T-cell (primary cell): ENCODE data around the gene NR1H2. TPM values are rescaled to one million over a fixed set of nuclear protein-coding genes. Genes with fewer than 3 reads are reported as not detected.
A peak's percentile ranks its signal among the peaks of the same experiment; 100 is the strongest.

Experiments used
- ATAC-seq, 4 experiments: fragments of 200-7000 bp in 3 of 4; fragments of 150-1000 bp in 1 of 4; cut with Tn5 transposase; replicated peaks in 1 of 4; 1 replicate in 3 of 4; 2 replicates in 1 of 4; pipeline ENCODE4 v1.10.0; 2021; ENCODE audit warnings: moderate library complexity in 3 of 4, mild to moderate bottlenecking in 2 of 4, moderate number of reproducible peaks in 1 of 4
- CTCF ChIA-PET, 2 donors: fragments of 300-600 bp; sonication (Branson Sonifier 250); formaldehyde crosslinking; loops; one replicate each; lab custom pipeline; 2022; ENCODE audit warnings: antibody characterized with exemption in 2 of 2; lab: Charles Lee
- POLR2A ChIA-PET, 2 donors: fragments of 300-600 bp; sonication (Branson Sonifier 250); formaldehyde crosslinking; loops; one replicate each; lab custom pipeline; 2022; ENCODE audit warnings: antibody characterized with exemption in 2 of 2; lab: Charles Lee
- DNase-seq, 35 experiments: peaks; one replicate each; pipeline versions ENCODE4 v3.0.0 to v3.0.0-alpha.2; 2013 to 2023
- H3K27ac ChIP-seq: one replicate; pipeline ENCODE4 v1.5.1; 2013; ENCODE audit warnings: low read length
- H3K27me3 ChIP-seq, 2 experiments: replicated peaks in 1 of 2; 1 replicate in 1 of 2; 2 replicates in 1 of 2; pipeline versions ENCODE4 v1.6.1 to v1.7.0; 2013; ENCODE audit warnings: low read length in 1 of 2, mixed read lengths in 1 of 2; ENCODE audit not compliant: control insufficient read depth in 2 of 2, insufficient read depth in 2 of 2; ENCODE audit errors: extremely low read depth in 1 of 2
- H3K36me3 ChIP-seq, 2 donors: 1 replicate in 1 of 2; 2 replicates in 1 of 2; pipeline versions ENCODE4 v1.6.1 to v1.7.0; 2013; ENCODE audit warnings: low read length in 1 of 2; ENCODE audit not compliant: control insufficient read depth in 2 of 2, insufficient read depth in 1 of 2; ENCODE audit errors: extremely low read depth in 1 of 2
- H3K4me1 ChIP-seq, 2 experiments: 1 replicate in 1 of 2; 2 replicates in 1 of 2; pipeline versions ENCODE4 v1.6.1 to v1.7.0; 2013; ENCODE audit warnings: low read length in 2 of 2, mixed read lengths in 1 of 2; ENCODE audit not compliant: insufficient read depth in 2 of 2, control insufficient read depth in 1 of 2; ENCODE audit errors: extremely low read depth in 1 of 2
- H3K4me3 ChIP-seq, 2 donors: 1 replicate in 1 of 2; 2 replicates in 1 of 2; pipeline versions ENCODE4 v1.5.1 to v1.7.0; 2013; ENCODE audit warnings: mild to moderate bottlenecking in 2 of 2, low read length in 1 of 2, moderate library complexity in 1 of 2; ENCODE audit not compliant: control insufficient read depth in 1 of 2; ENCODE audit errors: extremely low read depth in 1 of 2
- H3K9me3 ChIP-seq: 2 replicates; pipeline ENCODE4 v1.7.0; 2013
- H3K27ac Mint-ChIP-seq, 2 donors: one replicate each; pipeline ENCODE4 v1.8.0; 2020 to 2021; ENCODE audit warnings: mild to moderate bottlenecking in 2 of 2, mixed read lengths in 2 of 2
- H3K27me3 Mint-ChIP-seq, 2 donors: one replicate each; pipeline ENCODE4 v1.8.0; 2021 to 2022; ENCODE audit warnings: mixed read lengths in 2 of 2
- H3K36me3 Mint-ChIP-seq: one replicate; pipeline ENCODE4 v1.8.0; 2021; ENCODE audit warnings: mixed read lengths
- H3K4me1 Mint-ChIP-seq, 3 donors: one replicate each; pipeline ENCODE4 v1.8.0; 2020 to 2022; ENCODE audit warnings: mixed read lengths in 3 of 3, mild to moderate bottlenecking in 1 of 3
- H3K4me3 Mint-ChIP-seq, 3 donors: one replicate each; pipeline ENCODE4 v1.8.0; 2020 to 2022; ENCODE audit warnings: mild to moderate bottlenecking in 3 of 3, mixed read lengths in 3 of 3, moderate library complexity in 3 of 3
- H3K9me3 Mint-ChIP-seq, 3 donors: one replicate each; pipeline ENCODE4 v1.8.0; 2020 to 2022; ENCODE audit warnings: mixed read lengths in 3 of 3
- WGBS: methylation state at CpG from one replicate; pipeline ENCODE4 v1.1.5; 2013; ENCODE audit warnings: missing lambda C conversion rate; ENCODE audit not compliant: insufficient coverage; 5-methylcytosine and 5-hydroxymethylcytosine counted together
- total RNA-seq, 35 experiments: library from RNA in 6 of 35; stranded (reverse) in 6 of 35; fragments of 120-200 nt in 1 of 35; gene quantifications; one replicate each; pipeline versions ENCODE4 v1.2.1 to v1.2.4 and lab custom pipeline; 2013 to 2026

Gene NR1H2
- total RNA-seq, 5 donors from 2014 or later (not counting 1 experiment from before 2014, with no cell fraction given) = 109 to 236 (median 117) TPM

- Histone ChIP-seq H3K36me3 (no peaks in the 10 kb centered on the region), H3K27me3 (peaks cover 5 to 65% of the 10 kb centered on the region in 2 experiments), H3K4me1 (peaks cover 0 to 10% of the 10 kb centered on the region in 2 experiments), H3K9me3 (no peaks in the 10 kb centered on the region), H3K4me3 (no peak overlapping the region), H3K27ac (no peak overlapping the region)
- H3K27ac Mint-ChIP-seq = no peak overlapping the region
- ATAC-seq (no peak), DNase-seq (no peak)
- 90% methylated on average over 8 of the region's 18 CpGs for WGBS
- POLR2A ChIA-PET = interaction anchor here in 1 of 2 donors (0.7 kb wide), 1 partner anchor 81 kb away, joined by 6 read pairs; no protein-coding TSS in a partner anchor
- H3K4me3 Mint-ChIP-seq = no peak overlapping the region
- peaks cover 11 to 15% (median 13%) of the 10 kb centered on the region in 3 donors for H3K4me1 Mint-ChIP-seq
- H3K27me3 Mint-ChIP-seq = peaks cover 23 to 27% of the 10 kb centered on the region in 2 donors
- no peaks in the 10 kb centered on the region for H3K9me3 Mint-ChIP-seq
- H3K36me3 Mint-ChIP-seq = peaks cover 5% of the 10 kb centered on the region
- CTCF ChIA-PET = no interaction called here
Observed at GRCh38 chr19:50422397-50423278, 46.4 kb downstream of the NR1H2 start.

DNA sequence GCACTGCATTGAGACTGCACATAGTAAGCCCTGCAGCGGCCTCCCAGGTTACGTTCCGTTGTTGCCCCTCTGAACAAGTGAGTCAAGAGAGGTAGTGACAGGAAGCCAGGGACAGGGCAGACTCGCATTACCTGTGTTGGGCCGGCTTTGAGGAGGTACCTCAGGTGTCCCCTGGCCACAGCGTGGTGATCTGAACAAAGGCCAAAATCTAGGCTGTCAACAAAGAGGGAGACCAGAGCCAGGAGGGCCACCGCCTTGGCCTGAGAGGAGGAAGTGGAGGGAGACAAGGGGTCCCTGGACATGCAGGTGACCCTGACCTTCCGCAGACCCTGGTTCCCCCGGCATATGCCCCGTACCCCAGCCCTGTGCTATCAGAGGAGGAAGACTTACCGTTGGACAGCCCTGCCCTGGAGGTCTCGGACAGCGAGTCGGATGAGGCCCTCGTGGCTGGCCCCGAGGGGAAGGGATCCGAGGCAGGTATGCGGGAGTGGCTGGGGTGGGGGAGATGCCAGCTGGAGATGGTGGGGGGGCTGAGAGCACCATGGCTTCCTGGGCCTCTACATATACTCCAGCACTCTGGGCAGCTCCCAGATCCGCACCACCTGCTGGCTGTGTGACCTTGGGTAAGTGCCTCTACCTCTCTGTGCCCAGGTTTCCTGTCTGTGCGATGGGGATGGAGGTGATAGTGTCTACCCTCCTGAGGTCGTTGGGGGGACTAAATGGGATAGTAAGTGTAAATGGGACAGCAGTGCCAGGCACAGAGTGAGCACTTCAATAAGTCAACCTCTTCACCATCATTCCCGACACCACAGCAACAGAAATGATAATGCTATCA, 47.2 kb downstream of the NR1H2 start:
- DNase-seq (no peak), ATAC-seq (no peak)
- no peak overlapping the region for H3K4me3 ChIP-seq
- ChIA-PET POLR2A (interaction anchor here in 1 of 2 donors (0.7 kb wide), 1 partner anchor 82 kb away, joined by 6 read pairs; no protein-coding TSS in a partner anchor), CTCF (no interaction called here)
- Mint-ChIP-seq H3K27me3 (peaks cover 23 to 25% of the 10 kb centered on the region in 2 donors), H3K9me3 (no peaks in the 10 kb centered on the region), H3K36me3 (peaks cover 5% of the 10 kb centered on the region), H3K4me1 (peaks cover 11 to 16% (median 15%) of the 10 kb centered on the region in 3 donors), H3K4me3 (no peak overlapping the region), H3K27ac (no peak overlapping the region)
- WGBS = 87% methylated on average over 10 of the region's 22 CpGs
- H3K4me1 ChIP-seq = peaks cover 0 to 18% of the 10 kb centered on the region in 2 experiments
- H3K9me3 ChIP-seq = no peaks in the 10 kb centered on the region
- H3K27me3 ChIP-seq = peaks cover 5 to 65% of the 10 kb centered on the region in 2 experiments
- H3K36me3 ChIP-seq = no peaks in the 10 kb centered on the region
- no peak overlapping the region for H3K27ac ChIP-seq

GRCh38 chr19:50425581-50425980, 49.3 kb downstream of the NR1H2 start:
- no peak overlapping the region for H3K4me3 ChIP-seq
- no peaks in the 10 kb centered on the region for H3K9me3 Mint-ChIP-seq
- no peak for ATAC-seq
- H3K4me3 Mint-ChIP-seq = no peak overlapping the region
- peaks cover 0 to 11% of the 10 kb centered on the region in 2 experiments for H3K4me1 ChIP-seq
- H3K27me3 Mint-ChIP-seq = peaks cover 8 to 11% of the 10 kb centered on the region in 2 donors
- peaks cover 0 to 66% of the 10 kb centered on the region in 2 experiments for H3K27me3 ChIP-seq
- H3K27ac Mint-ChIP-seq = no peak overlapping the region
- CTCF ChIA-PET = no interaction called here
- POLR2A ChIA-PET = no interaction called here
- H3K9me3 ChIP-seq = no peaks in the 10 kb centered on the region
- H3K36me3 ChIP-seq = no peaks in the 10 kb centered on the region
- no peak for DNase-seq
- H3K27ac ChIP-seq = no peak overlapping the region
- H3K36me3 Mint-ChIP-seq = no peaks in the 10 kb centered on the region
- peaks cover 2 to 8% (median 3%) of the 10 kb centered on the region in 3 donors for H3K4me1 Mint-ChIP-seq
- 57% methylated on average over 5 of the region's 7 CpGs for WGBS

GRCh38 chr19:50427318-50427925, 51.2 kb downstream of the NR1H2 start:
- DNase-seq (no peak), ATAC-seq (no peak)
- Histone ChIP-seq H3K27me3 (peaks cover 0 to 63% of the 10 kb centered on the region in 2 experiments), H3K36me3 (no peaks in the 10 kb centered on the region), H3K4me3 (peak overlapping the region in 1 of 2 donors; percentile 37), H3K9me3 (no peaks in the 10 kb centered on the region), H3K4me1 (peaks cover 0 to 24% of the 10 kb centered on the region in 2 experiments), H3K27ac (no peak overlapping the region)
- H3K9me3 Mint-ChIP-seq = no peaks in the 10 kb centered on the region
- peaks cover 0 to 4% of the 10 kb centered on the region in 2 donors for H3K27me3 Mint-ChIP-seq
- no peak overlapping the region for H3K27ac Mint-ChIP-seq
- ChIA-PET POLR2A (interaction anchor here in 1 of 2 donors (0.6 kb wide), 1 partner anchor 63 kb away, joined by 3 read pairs; no protein-coding TSS in a partner anchor), CTCF (interaction anchor here in 1 of 2 donors (0.6 kb wide), 1 partner anchor 46 kb away, joined by 3 read pairs; no protein-coding TSS in a partner anchor)
- H3K36me3 Mint-ChIP-seq = no peaks in the 10 kb centered on the region
- peak overlapping the region in 2 of 3 donors; percentile 3 to 60 for H3K4me3 Mint-ChIP-seq
- 96% methylated on average over 8 of the region's 26 CpGs for WGBS
- H3K4me1 Mint-ChIP-seq = peaks cover 10 to 18% (median 15%) of the 10 kb centered on the region in 3 donors

DNA sequence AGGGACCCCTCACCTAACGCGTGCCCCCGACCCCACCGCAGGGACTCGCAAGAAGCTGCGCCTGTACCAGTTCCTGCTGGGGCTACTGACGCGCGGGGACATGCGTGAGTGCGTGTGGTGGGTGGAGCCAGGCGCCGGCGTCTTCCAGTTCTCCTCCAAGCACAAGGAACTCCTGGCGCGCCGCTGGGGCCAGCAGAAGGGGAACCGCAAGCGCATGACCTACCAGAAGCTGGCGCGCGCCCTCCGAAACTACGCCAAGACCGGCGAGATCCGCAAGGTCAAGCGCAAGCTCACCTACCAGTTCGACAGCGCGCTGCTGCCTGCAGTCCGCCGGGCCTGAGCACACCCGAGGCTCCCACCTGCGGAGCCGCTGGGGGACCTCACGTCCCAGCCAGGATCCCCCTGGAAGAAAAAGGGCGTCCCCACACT, 51.8 kb downstream of the NR1H2 start:
- CTCF ChIA-PET = interaction anchor here in 1 of 2 donors (0.5 kb wide), 1 partner anchor 128 kb away, joined by 9 read pairs; no protein-coding TSS in a partner anchor
- no peaks in the 10 kb centered on the region for H3K9me3 ChIP-seq
- 13% methylated on average over 36 of the region's 38 CpGs for WGBS
- H3K36me3 ChIP-seq = no peaks in the 10 kb centered on the region
- peaks cover 0 to 29% of the 10 kb centered on the region in 2 experiments for H3K4me1 ChIP-seq
- Mint-ChIP-seq H3K4me3 (peak overlapping the region; percentile 60 to 67 (median 65)), H3K36me3 (no peaks in the 10 kb centered on the region), H3K9me3 (no peaks in the 10 kb centered on the region), H3K4me1 (peaks cover 10 to 20% (median 15%) of the 10 kb centered on the region in 3 donors), H3K27me3 (peaks cover 2 to 6% of the 10 kb centered on the region in 2 donors), H3K27ac (no peak overlapping the region)
- ATAC-seq = peak in 1 of 4 experiments; percentile 38
- H3K27me3 ChIP-seq = peaks cover 0 to 63% of the 10 kb centered on the region in 2 experiments
- peak in 33 of 35 experiments; percentile 15 to 70 (median 37) for DNase-seq
- POLR2A ChIA-PET = no interaction called here
- no peak overlapping the region for H3K27ac ChIP-seq
- peak overlapping the region; percentile 37 to 57 for H3K4me3 ChIP-seq
